Trophoblast cell (in vitro differentiated cells and primary cell): ENCODE measurements around the gene SLC41A3.

Source experiments
- DNase-seq, 2 donors: peaks; one replicate each; pipeline ENCODE4 v3.0.0-alpha.2; 2016
- H2AFZ ChIP-seq: 2 replicates; pipeline ENCODE4 v1.6.1; 2013; ENCODE audit warnings: low read length, moderate library complexity, mild to moderate bottlenecking; ENCODE audit not compliant: insufficient read depth, poor library complexity
- H2AK5ac ChIP-seq: 2 replicates; pipeline ENCODE4 v1.6.1; 2013; ENCODE audit warnings: mild to moderate bottlenecking, low read length
- H2BK120ac ChIP-seq: 2 replicates; pipeline ENCODE4 v1.6.1; 2013; ENCODE audit warnings: low read length, mild to moderate bottlenecking, moderate library complexity; ENCODE audit not compliant: insufficient read depth, poor library complexity
- H2BK12ac ChIP-seq: 2 replicates; pipeline ENCODE4 v1.6.1; 2013; ENCODE audit warnings: mild to moderate bottlenecking, low read length, moderate library complexity
- H2BK5ac ChIP-seq: 2 replicates; pipeline ENCODE4 v1.6.1; 2013; ENCODE audit warnings: low read length, low read depth, moderate library complexity, mild to moderate bottlenecking; ENCODE audit not compliant: poor library complexity
- H3K14ac ChIP-seq: 2 replicates; pipeline ENCODE4 v1.6.1; 2013; ENCODE audit warnings: mild to moderate bottlenecking, low read length
- H3K18ac ChIP-seq: 2 replicates; pipeline ENCODE4 v1.6.1; 2013; ENCODE audit warnings: mild to moderate bottlenecking, low read length
- H3K23ac ChIP-seq: 2 replicates; pipeline ENCODE4 v1.6.1; 2013; ENCODE audit warnings: low read length
- H3K27ac ChIP-seq: 2 replicates; pipeline ENCODE4 v1.5.1; 2013; ENCODE audit warnings: low read depth, mild to moderate bottlenecking, inconsistent platforms, low read length, moderate library complexity
- H3K27me3 ChIP-seq: 2 replicates; pipeline ENCODE4 v1.6.1; 2013; ENCODE audit warnings: inconsistent platforms, mild to moderate bottlenecking, low read length, moderate library complexity; ENCODE audit not compliant: insufficient read depth
- H3K36me3 ChIP-seq, 2 experiments: 1 replicate in 1 of 2; 2 replicates in 1 of 2; pipeline ENCODE4 v1.6.1; 2013; ENCODE audit warnings: low read length in 2 of 2, mild to moderate bottlenecking in 2 of 2, moderate library complexity in 1 of 2; ENCODE audit not compliant: insufficient read depth in 2 of 2, control insufficient read depth in 1 of 2
- H3K4ac ChIP-seq: 2 replicates; pipeline ENCODE4 v1.6.1; 2013; ENCODE audit warnings: low read depth, mild to moderate bottlenecking, low read length, moderate library complexity
- H3K4me1 ChIP-seq, 2 experiments: 1 replicate in 1 of 2; 2 replicates in 1 of 2; pipeline ENCODE4 v1.6.1; 2013; ENCODE audit warnings: low read length in 2 of 2, mild to moderate bottlenecking in 2 of 2, moderate library complexity in 1 of 2; ENCODE audit not compliant: insufficient read depth in 2 of 2, control insufficient read depth in 1 of 2
- H3K4me2 ChIP-seq: 2 replicates; pipeline ENCODE4 v1.6.1; 2013; ENCODE audit warnings: inconsistent platforms, mild to moderate bottlenecking, low read length, moderate library complexity
- H3K4me3 ChIP-seq: 2 replicates; pipeline ENCODE4 v1.5.1; 2013; ENCODE audit warnings: mild to moderate bottlenecking, low read depth, low read length, inconsistent platforms
- H3K79me1 ChIP-seq: one replicate; pipeline ENCODE4 v1.6.1; 2013; ENCODE audit warnings: low read length
- H3K79me2 ChIP-seq: 2 replicates; pipeline ENCODE4 v1.6.1; 2013; ENCODE audit warnings: low read length, mild to moderate bottlenecking; ENCODE audit not compliant: control insufficient read depth, insufficient read depth, poor library complexity
- H3K9ac ChIP-seq: 2 replicates; pipeline ENCODE4 v1.6.1; 2013; ENCODE audit warnings: mild to moderate bottlenecking, low read length
- H3K9me3 ChIP-seq: 2 replicates; pipeline ENCODE4 v1.6.1; 2013; ENCODE audit warnings: low read depth, mild to moderate bottlenecking, control low read depth, inconsistent platforms, low read length; ENCODE audit not compliant: insufficient read depth
- H4K12ac ChIP-seq: 2 replicates; pipeline ENCODE4 v1.6.1; 2013; ENCODE audit warnings: low read depth, mild to moderate bottlenecking, low read length, moderate library complexity
- H4K8ac ChIP-seq: 2 replicates; pipeline ENCODE4 v1.6.1; 2013; ENCODE audit warnings: low read depth, mild to moderate bottlenecking, low read length, moderate library complexity
- H4K91ac ChIP-seq: one replicate; pipeline ENCODE4 v1.6.1; 2013; ENCODE audit warnings: low read depth, mild to moderate bottlenecking, low read length, moderate library complexity
- WGBS: extraction: QIAGEN DNeasy Blood & Tissue Kit; methylation state at CpG from one replicate; pipeline ENCODE4 v1.1.7; 2013; ENCODE audit warnings: missing lambda C conversion rate; ENCODE audit not compliant: insufficient read length, insufficient coverage; ENCODE audit errors: extremely low coverage; 5-methylcytosine and 5-hydroxymethylcytosine counted together

Gene SLC41A3

DNA sequence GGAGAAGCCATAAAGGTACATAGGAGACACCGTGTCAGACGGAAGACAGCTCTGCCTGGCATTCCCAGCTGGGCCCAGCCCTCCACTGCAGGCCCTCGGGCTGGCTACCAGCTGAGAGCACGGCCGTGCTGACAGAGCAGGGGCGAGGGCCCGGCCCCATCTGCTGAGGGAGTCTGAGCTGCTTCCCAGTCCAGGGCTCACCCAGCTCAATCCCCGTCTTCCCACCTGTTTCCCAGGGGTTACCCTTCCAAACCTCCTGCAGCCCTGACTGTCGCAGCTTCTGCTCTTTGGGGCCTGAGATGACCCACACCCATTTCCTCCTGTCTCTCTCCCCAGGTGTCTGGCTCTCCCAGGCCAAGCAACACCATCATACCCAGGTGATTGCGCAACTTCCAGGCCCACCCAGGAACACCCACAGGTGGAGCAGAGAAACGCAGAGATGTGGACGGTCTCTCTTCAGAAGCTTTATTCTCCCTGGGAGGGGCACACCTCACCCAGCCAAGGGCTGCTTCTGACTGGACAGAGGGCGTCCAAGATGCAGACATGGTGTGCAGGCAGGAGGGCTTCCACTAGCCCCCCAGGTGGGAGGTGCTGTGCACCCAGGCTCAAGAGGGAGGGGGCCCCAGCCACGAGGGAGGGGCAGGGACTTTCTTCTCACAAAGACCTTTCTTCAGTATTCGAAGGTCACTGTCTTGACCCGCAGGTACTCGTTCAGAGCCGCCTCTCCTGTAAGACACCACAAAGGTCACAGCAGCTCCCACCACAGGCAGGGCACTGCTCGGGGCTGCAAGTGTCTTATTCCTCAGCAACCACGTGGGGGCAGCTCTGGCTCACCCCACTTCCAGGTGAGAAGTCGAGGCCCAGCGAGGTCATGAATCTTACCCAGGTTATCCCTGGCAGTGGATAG, 19.4 kb upstream of the SLC41A3 start:
- DNase-seq: no peak
- Histone ChIP-seq H2BK12ac (no peak overlapping the region), H3K14ac (no peak overlapping the region), H3K27ac (no peak overlapping the region), H2AK5ac (no peak overlapping the region), H3K4me2 (no peak overlapping the region), H3K9ac (no peak overlapping the region), H3K4me3 (no peak overlapping the region), H4K12ac (no peak overlapping the region), H4K8ac (no peak overlapping the region), H3K79me1 (no peaks in the 10 kb centered on the region), H4K91ac (no peak overlapping the region), H3K79me2 (no peaks in the 10 kb centered on the region), H2BK5ac (no peak overlapping the region), H3K9me3 (peaks cover 6% of the 10 kb centered on the region), H3K4me1 (no peaks in the 10 kb centered on the region), H2AFZ (no peak overlapping the region), H3K36me3 (no peaks in the 10 kb centered on the region), H3K27me3 (no peaks in the 10 kb centered on the region), H3K4ac (no peak overlapping the region), H2BK120ac (no peak overlapping the region), H3K23ac (no peak overlapping the region), H3K18ac (no peak overlapping the region)
- WGBS: no CpG with 5 or more reads among the region's 22 CpGs

DNA sequence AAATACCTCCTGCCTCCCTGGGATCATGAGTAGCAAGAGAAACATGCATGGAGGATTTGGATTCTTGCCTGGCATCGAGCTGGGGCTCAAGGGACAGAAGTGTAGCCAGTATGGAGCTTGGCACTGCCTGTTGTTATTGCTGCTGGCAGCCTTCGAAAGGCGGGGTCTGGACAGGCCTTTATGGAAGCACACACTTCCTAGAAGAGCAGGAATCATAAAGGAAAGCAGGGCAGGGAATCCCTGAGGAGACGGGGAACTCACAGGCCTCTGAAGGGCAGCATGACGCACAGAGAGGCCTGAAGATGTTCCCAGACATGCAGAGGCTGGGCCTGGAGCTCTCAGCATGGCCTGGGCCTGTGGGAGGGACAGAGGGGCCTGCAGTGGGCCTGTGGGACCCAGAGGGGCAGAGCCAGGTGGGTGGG, 18.6 kb upstream of the SLC41A3 start:
- no peak overlapping the region for H2BK120ac ChIP-seq
- WGBS: no CpG with 5 or more reads among the region's 5 CpGs

GRCh38 chr3:126102011-126102410, 18.1 kb upstream of the SLC41A3 start:
- no peak overlapping the region for H3K9ac ChIP-seq
- H3K18ac ChIP-seq: no peak overlapping the region
- no peaks in the 10 kb centered on the region for H3K27me3 ChIP-seq
- H4K91ac ChIP-seq: no peak overlapping the region
- peaks cover 7% of the 10 kb centered on the region for H3K9me3 ChIP-seq
- H3K36me3 ChIP-seq: no peaks in the 10 kb centered on the region
- H3K4me3 ChIP-seq: no peak overlapping the region
- no peaks in the 10 kb centered on the region for H3K4me1 ChIP-seq
- no peak overlapping the region for H3K4me2 ChIP-seq
- H2BK12ac ChIP-seq: no peak overlapping the region
- no peak for DNase-seq
- no peak overlapping the region for H4K8ac ChIP-seq
- no CpG with 5 or more reads among the region's 8 CpGs for WGBS
- H3K79me1 ChIP-seq: no peaks in the 10 kb centered on the region
- H3K4ac ChIP-seq: no peak overlapping the region
- H2AK5ac ChIP-seq: no peak overlapping the region
- no peak overlapping the region for H2AFZ ChIP-seq
- H2BK120ac ChIP-seq: no peak overlapping the region
- no peaks in the 10 kb centered on the region for H3K79me2 ChIP-seq
- H4K12ac ChIP-seq: peak overlapping the region; percentile 23
- no peak overlapping the region for H3K14ac ChIP-seq
- no peak overlapping the region for H3K23ac ChIP-seq
- H3K27ac ChIP-seq: no peak overlapping the region
- H2BK5ac ChIP-seq: no peak overlapping the region

More for the DNA sequence above, 18.6 kb upstream of the SLC41A3 start:
- no peak overlapping the region for H3K14ac ChIP-seq
- H3K4me1 ChIP-seq: no peaks in the 10 kb centered on the region
- H3K79me1 ChIP-seq: no peaks in the 10 kb centered on the region
- no peak overlapping the region for H3K27ac ChIP-seq
- no peak overlapping the region for H4K8ac ChIP-seq
- no peaks in the 10 kb centered on the region for H3K36me3 ChIP-seq
- H3K79me2 ChIP-seq: no peaks in the 10 kb centered on the region
- H2BK5ac ChIP-seq: no peak overlapping the region
- H3K4ac ChIP-seq: no peak overlapping the region
- no peak overlapping the region for H2AFZ ChIP-seq
- H4K91ac ChIP-seq: no peak overlapping the region
- DNase-seq: no peak
- no peak overlapping the region for H3K18ac ChIP-seq
- H3K27me3 ChIP-seq: no peaks in the 10 kb centered on the region
- H2AK5ac ChIP-seq: no peak overlapping the region
- no peak overlapping the region for H2BK12ac ChIP-seq
- no peak overlapping the region for H4K12ac ChIP-seq
- H3K9ac ChIP-seq: no peak overlapping the region
- no peak overlapping the region for H3K4me3 ChIP-seq
- H3K23ac ChIP-seq: no peak overlapping the region
- H3K4me2 ChIP-seq: no peak overlapping the region
- peaks cover 7% of the 10 kb centered on the region for H3K9me3 ChIP-seq

DNA sequence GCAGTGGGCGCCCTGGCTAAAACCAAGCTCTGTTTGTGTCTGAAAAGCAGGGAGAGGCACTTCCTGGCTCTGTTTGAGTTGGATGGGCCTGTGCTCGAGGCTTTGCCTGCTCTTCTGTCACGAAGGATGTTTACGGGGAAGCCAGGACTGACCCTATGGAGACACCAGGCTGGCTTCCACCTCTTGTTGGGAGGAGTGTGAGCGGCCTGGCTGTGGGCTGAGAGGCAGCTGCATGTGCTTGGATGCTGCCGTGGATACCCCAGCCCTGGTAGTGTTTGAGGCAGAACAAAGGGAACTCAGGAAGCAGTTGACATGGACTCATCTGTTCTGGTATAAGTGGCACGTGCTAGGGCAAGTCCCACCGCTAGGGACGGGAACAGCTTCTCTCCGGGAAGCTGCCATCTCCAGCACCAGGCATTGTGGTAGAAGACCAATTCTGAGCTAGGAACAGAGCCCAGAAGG, 17.6 kb upstream of the SLC41A3 start:
- H4K12ac ChIP-seq: peak overlapping the region; percentile 23
- H2BK12ac ChIP-seq: no peak overlapping the region
- no peak overlapping the region for H3K14ac ChIP-seq
- H3K4me3 ChIP-seq: no peak overlapping the region
- DNase-seq: no peak
- H2AFZ ChIP-seq: no peak overlapping the region
- H2AK5ac ChIP-seq: no peak overlapping the region
- H4K8ac ChIP-seq: no peak overlapping the region
- no peaks in the 10 kb centered on the region for H3K36me3 ChIP-seq
- no peak overlapping the region for H4K91ac ChIP-seq
- no peak overlapping the region for H2BK120ac ChIP-seq
- no peak overlapping the region for H3K18ac ChIP-seq
- H3K79me1 ChIP-seq: no peaks in the 10 kb centered on the region
- no peak overlapping the region for H3K23ac ChIP-seq
- peaks cover 7% of the 10 kb centered on the region for H3K9me3 ChIP-seq
- H3K4ac ChIP-seq: no peak overlapping the region
- H3K4me2 ChIP-seq: no peak overlapping the region
- H3K27me3 ChIP-seq: no peaks in the 10 kb centered on the region
- H3K9ac ChIP-seq: no peak overlapping the region
- no CpG with 5 or more reads among the region's 10 CpGs for WGBS
- H2BK5ac ChIP-seq: no peak overlapping the region
- no peaks in the 10 kb centered on the region for H3K79me2 ChIP-seq
- no peak overlapping the region for H3K27ac ChIP-seq
- no peaks in the 10 kb centered on the region for H3K4me1 ChIP-seq
